Fibroblast of skin of right quadriceps (primary cell): ENCODE data around the gene FOXF2.

ENCODE experiments used
- DNase-seq: peaks from one replicate; pipeline ENCODE4 v3.0.0-alpha.2; 2013

FOXF2 gene

GRCh38 chr6:1415416-1416063 is 26.2 kb downstream of the FOXF2 start:
- no peak for DNase-seq

DNA sequence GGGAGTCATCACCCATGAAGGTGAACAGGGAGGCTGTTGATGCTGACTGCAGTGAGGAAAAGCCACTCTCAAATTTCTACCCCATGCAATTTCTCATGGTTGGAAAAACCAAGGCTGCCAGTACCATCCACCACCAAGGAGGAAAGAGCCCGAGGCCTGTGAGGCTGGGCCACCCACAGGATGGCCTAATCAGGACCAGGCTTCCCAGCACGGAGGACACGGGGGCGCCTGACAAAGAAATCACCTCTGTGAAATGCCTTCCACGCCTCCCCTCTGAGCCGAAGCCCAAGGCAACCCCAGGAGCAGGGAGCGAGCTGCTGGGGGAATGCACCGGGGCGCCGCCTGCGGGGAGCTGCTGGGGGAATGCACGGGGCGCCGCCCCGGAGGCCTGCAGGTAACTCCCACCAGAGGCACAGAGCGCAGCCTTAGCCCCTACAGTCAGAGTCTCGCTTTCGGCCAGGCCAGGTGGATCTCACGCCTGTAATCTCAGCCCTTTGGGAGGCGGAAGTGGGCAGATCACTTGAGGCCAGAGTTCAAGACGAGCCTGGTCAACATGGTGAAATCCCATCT is 26.9 kb downstream of the FOXF2 start:
- no peak for DNase-seq

DNA sequence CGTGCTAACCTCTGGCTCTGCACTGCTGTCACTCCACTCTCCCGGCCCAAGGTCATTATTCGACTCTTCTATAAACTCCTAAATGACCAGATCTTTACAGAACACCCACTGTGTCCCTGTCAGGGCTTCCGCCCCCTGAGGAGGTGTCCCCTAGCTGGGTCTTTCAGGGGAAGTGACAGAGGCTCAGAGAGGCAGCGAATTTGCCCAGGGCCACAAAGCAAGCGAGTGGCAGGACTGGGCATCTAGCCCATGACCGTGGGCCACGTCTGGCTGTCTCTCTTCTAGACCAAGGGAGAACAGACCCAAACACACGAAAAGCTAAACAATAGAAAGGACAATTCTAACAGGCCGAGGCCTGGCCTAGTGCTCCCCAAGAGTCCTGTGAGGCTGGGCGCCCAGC is 27.4 kb downstream of the FOXF2 start:
- no peak for DNase-seq

GRCh38 chr6:1417718-1418117 is 28.3 kb downstream of the FOXF2 start:
- DNase-seq, result no peak

DNA sequence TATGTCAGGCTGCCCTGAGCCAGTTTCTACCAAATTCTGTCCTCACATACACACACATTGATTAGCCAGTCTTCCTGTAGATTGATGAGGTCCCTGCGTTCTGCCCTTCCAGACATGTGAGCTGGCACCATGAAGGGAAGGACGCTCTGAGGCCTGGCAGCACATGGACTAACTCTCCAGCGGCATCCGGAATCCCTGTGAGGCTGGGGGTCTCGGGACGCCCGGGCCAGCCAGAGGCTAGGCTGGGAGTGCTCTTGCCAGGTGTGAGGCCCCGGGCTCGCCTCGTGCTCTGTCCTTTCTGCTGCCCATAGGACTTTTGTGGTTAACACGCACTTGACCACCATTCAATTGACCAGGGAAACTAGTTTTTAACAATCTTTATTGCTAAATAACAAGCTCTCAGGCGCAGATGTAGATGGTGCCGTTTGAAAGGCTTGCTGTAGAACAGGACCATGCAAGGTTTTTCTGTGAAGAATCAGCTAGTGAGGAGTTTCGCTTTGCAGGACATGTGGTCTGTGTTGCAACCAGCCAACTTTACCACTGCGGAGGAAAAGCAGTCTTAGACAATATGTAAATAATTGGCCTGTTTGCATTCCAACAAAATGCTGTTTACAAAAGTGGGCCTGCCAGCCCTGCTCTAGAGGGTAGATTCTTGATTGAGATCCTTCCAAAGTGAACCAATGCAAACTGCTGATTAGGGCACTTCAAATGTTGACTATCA is 29.3 kb downstream of the FOXF2 start:
- no peak for DNase-seq

GRCh38 chr6:1420382-1420781 is 31.0 kb downstream of the FOXF2 start:
- no peak for DNase-seq

GRCh38 chr6:1422290-1422689 is 32.9 kb downstream of the FOXF2 start:
- DNase-seq, result no peak

GRCh38 chr6:1423578-1423977 is 34.2 kb downstream of the FOXF2 start:
- no peak for DNase-seq

DNA sequence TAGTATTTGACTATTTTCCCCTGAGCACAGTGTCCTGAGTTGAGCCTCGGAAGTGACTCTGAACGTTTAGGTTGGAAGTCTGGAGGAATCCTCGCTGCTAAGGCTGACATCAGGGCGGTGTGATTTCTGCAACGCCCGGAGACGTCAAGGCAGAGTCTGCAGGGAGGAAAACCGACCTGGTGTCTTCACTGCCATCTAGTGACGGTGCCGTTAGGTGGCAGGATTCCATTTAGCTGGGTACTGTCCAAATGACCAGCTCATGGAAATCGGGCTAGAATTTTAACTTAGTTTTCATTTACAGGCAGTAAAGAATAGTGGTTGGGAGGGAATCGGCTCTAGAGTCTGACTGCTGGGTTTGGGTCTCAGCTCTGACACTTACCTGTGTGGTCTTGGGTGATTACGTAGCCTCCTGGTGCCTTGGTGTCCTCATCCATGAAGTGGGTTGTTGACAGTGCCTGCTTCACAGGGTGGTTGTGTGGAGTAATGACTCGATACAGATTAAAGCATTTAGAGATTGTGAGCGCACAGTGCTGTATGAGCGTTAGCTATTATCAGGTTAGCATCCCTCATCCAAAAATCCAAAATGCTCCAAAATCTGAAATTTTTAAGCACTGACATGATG is 35.0 kb downstream of the FOXF2 start:
- peak; percentile 50 for DNase-seq

DNA sequence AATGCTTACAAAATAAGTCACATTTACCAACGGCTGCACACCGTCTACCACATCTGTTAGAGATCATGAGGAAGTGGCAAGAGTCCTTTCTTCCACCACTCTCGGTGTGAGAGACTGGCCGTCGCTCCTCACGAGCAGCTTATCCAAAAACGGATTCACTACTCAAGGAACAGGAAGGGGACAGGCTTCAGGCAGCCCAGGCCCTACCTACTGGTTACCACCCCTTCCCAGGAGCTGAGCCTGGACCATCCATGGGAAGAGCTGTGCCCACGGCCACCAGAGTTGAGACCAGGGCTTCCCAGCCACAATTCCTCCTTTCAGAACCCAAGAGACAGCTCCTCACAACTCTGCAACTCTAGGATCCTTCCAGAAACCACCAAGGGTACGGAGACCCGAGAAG is 37.0 kb downstream of the FOXF2 start:
- DNase-seq, result no peak

DNA sequence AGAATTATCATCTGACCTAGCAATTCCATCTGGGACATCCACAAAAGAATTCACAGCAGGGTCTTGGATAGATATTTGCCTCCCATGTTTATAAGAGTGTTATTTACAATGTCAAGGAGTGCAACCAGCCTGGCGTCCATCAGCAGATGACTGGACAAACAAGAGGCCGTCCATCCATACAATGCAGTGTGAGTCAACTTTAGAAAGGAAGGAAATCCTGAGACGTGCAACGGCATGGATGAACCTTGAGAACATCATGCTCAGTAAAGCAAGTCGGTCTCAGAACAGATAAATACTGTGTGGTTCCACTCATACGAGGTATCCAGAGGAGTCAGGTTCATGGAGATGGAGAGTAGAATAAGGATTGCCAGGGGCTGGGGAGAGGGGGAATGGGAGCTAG is 46.4 kb downstream of the FOXF2 start:
- no peak for DNase-seq

DNA sequence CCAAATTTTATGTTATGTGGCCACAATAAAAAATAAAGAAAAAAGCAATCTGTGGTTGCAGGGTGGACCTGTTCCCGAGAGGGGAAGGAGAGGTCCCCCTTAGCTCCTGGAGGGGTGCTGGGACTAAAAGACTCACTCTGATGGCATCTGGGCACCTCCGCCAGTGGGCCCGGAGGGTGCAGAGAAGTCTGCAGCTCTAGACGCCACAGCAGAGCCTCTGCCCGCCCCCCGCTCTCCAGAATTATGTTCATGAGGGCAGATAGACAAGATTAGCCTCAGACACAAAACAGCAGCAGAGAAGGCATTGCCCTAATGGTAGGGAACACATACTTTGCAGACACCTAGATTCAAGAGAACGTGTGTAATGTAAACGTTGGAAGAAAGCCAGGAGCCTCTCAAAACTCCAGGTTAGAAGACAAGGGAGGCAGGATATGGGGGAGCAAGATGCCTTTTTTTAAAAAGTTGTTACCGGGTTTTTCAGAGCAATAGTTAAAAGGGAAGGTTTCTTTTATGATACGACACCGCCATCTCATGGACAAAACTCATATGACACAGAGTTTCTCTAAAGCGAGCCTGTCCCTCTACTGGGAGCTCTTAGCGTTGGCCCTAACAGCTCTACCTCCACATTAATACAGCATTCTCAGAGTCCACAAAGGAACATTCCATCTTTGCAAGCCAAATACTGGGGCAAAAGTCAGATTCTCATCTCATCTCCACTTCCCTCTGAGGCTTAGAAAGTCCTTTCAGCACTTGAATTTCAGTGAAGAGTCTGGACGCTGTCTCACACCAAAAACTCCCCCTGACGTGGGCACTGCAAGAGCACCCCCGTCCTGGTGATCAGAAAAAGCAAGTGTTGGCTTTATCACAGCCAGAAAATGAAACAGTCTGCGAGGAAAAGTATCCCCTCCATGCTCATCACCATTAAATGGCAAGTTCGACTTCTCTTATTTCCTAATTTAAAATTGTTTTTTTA is 47.2 kb downstream of the FOXF2 start:
- peak; percentile 63 for DNase-seq

GRCh38 chr6:1437553-1438406 is 48.4 kb downstream of the FOXF2 start:
- no peak for DNase-seq

GRCh38 chr6:1438471-1438881 is 49.1 kb downstream of the FOXF2 start:
- DNase-seq, result no peak

GRCh38 chr6:1439349-1439748 is 50.0 kb downstream of the FOXF2 start:
- DNase-seq, result no peak

GRCh38 chr6:1442929-1443328 is 53.6 kb downstream of the FOXF2 start:
- no peak for DNase-seq
